Measurements from ENCODE around the gene PAK5. TPM values are rescaled to one million over a fixed set of nuclear protein-coding genes. Genes with fewer than 3 reads are reported as not detected.

Gene PAK5
- total RNA-seq, 1 experiment from 2014 or later = not detected

GRCh38 chr20:9647741-9648140 is 191.1 kb downstream of the PAK5 start:
- POLR2A ChIA-PET = no interaction called here
- no peak for DNase-seq (ENCODE audit: low read depth, low spot score)
- BruUV-seq (replicated peaks) = no TSS peak
- Histone ChIP-seq H3K9me3 (ENCODE audit: control insufficient read depth in 1 of 2, insufficient read depth in 1 of 2, low read depth in 1 of 2, low read length in 2 of 2) (no peaks in the 10 kb centered on the region), H3K9ac (ENCODE audit: low read length) (no peak overlapping the region), H3K4me1 (ENCODE audit: control insufficient read depth in 1 of 2, insufficient read depth in 2 of 2, low read length in 2 of 2) (no peaks in the 10 kb centered on the region), H3K27ac (ENCODE audit: low read depth, low read length) (no peak overlapping the region), H3K36me3 (ENCODE audit: control insufficient read depth in 1 of 2, insufficient read depth in 2 of 2, low read length in 2 of 2) (no peaks in the 10 kb centered on the region), H3K9me2 (ENCODE audit: insufficient read depth) (no peaks in the 10 kb centered on the region), H2AFZ (ENCODE audit: low read depth, low read length, poor library complexity, severe bottlenecking) (no peak overlapping the region), H3K4me3 (replicated peaks in 1 of 2; ENCODE audit: low read depth in 1 of 2, low read length in 2 of 2) (no peak overlapping the region), H3K4me2 (ENCODE audit: low read length) (no peak overlapping the region), H3K27me3 (ENCODE audit: insufficient read depth, low read length) (peaks cover 4% of the 10 kb centered on the region; the same call in 1 of the 2 replicates), H3K79me2 (ENCODE audit: insufficient read depth, low read length) (no peaks in the 10 kb centered on the region), H4K20me1 (ENCODE audit: insufficient read depth) (no peaks in the 10 kb centered on the region)
- RAD21 ChIA-PET (ENCODE audit: low non-redundant PET in 1 of 2, low total read pairs in 2 of 2, uncharacterized antibody in 2 of 2, unreplicated experiment in 2 of 2) = no interaction called here
- no peak for TF ChIP-seq EZH2phosphoT487 (IDR thresholded peaks at IDR 0.05; ENCODE audit: borderline replicate concordance)
- TF ChIP-seq TCF7L2 (IDR thresholded peaks at IDR 0.05; ENCODE audit: borderline replicate concordance, extremely low read depth, insufficient read depth, insufficient read length) = no peak
- no peak for TF ChIP-seq SIN3A (IDR thresholded peaks at IDR 0.05; ENCODE audit: low read depth)
- ATAC-seq = no peak
- CTCF ChIA-PET = no interaction called here
- intact Hi-C loops (cut with micrococcal nuclease) = no loop called here

DNA sequence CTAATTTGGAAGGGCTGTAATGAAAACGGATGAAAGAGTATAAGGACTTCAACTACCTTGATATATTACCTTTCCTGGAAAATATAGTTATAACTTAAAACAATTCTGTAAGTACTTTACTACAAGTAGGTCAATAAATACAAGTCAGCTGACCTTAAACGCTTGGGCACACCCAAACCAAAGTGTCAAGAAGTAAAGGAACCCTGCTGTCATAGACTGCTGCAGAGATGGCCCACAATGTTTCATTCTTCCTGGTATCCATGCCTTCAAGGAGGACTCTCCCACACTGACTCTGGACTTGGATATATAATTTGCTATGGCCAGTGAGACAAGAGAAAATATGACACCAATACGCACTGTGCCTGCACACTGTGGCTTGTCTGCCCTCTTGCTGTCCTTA is 192.5 kb downstream of the PAK5 start:
- Histone ChIP-seq H3K4me1 (ENCODE audit: control insufficient read depth in 1 of 2, insufficient read depth in 2 of 2, low read length in 2 of 2) (no peaks in the 10 kb centered on the region), H4K20me1 (ENCODE audit: insufficient read depth) (no peaks in the 10 kb centered on the region), H3K4me2 (ENCODE audit: low read length) (no peak overlapping the region), H3K9me3 (ENCODE audit: control insufficient read depth in 1 of 2, insufficient read depth in 1 of 2, low read depth in 1 of 2, low read length in 2 of 2) (no peaks in the 10 kb centered on the region), H3K4me3 (replicated peaks in 1 of 2; ENCODE audit: low read depth in 1 of 2, low read length in 2 of 2) (no peak overlapping the region), H2AFZ (ENCODE audit: low read depth, low read length, poor library complexity, severe bottlenecking) (no peak overlapping the region), H3K9ac (ENCODE audit: low read length) (no peak overlapping the region), H3K36me3 (ENCODE audit: control insufficient read depth in 1 of 2, insufficient read depth in 2 of 2, low read length in 2 of 2) (no peaks in the 10 kb centered on the region), H3K27me3 (ENCODE audit: insufficient read depth, low read length) (peaks cover 4% of the 10 kb centered on the region; the same call in 1 of the 2 replicates), H3K79me2 (ENCODE audit: insufficient read depth, low read length) (no peaks in the 10 kb centered on the region), H3K9me2 (ENCODE audit: insufficient read depth) (no peaks in the 10 kb centered on the region), H3K27ac (ENCODE audit: low read depth, low read length) (no peak overlapping the region)
- no peak for ATAC-seq
- POLR2A ChIA-PET = no interaction called here
- intact Hi-C loops (cut with micrococcal nuclease) = no loop called here
- CTCF ChIA-PET = no interaction called here
- no TSS peak for BruUV-seq (replicated peaks)
- DNase-seq (ENCODE audit: low read depth, low spot score) = no peak
- RAD21 ChIA-PET (ENCODE audit: low non-redundant PET in 1 of 2, low total read pairs in 2 of 2, uncharacterized antibody in 2 of 2, unreplicated experiment in 2 of 2) = no interaction called here
- TF ChIP-seq SRF (IDR thresholded peaks at IDR 0.05; ENCODE audit: low read depth) = no peak
- TF ChIP-seq RAD21 (IDR thresholded peaks at IDR 0.05; ENCODE audit: low read depth) = no peak
- TF ChIP-seq EZH2 (IDR thresholded peaks at IDR 0.05) = no peak
- TF ChIP-seq SP1 (IDR thresholded peaks at IDR 0.05; ENCODE audit: low read depth) = no peak
- TF ChIP-seq ATF3 (IDR thresholded peaks at IDR 0.05) = no peak
- TF ChIP-seq JUND (IDR thresholded peaks at IDR 0.05) = no peak
- TF ChIP-seq, protein P1, sequence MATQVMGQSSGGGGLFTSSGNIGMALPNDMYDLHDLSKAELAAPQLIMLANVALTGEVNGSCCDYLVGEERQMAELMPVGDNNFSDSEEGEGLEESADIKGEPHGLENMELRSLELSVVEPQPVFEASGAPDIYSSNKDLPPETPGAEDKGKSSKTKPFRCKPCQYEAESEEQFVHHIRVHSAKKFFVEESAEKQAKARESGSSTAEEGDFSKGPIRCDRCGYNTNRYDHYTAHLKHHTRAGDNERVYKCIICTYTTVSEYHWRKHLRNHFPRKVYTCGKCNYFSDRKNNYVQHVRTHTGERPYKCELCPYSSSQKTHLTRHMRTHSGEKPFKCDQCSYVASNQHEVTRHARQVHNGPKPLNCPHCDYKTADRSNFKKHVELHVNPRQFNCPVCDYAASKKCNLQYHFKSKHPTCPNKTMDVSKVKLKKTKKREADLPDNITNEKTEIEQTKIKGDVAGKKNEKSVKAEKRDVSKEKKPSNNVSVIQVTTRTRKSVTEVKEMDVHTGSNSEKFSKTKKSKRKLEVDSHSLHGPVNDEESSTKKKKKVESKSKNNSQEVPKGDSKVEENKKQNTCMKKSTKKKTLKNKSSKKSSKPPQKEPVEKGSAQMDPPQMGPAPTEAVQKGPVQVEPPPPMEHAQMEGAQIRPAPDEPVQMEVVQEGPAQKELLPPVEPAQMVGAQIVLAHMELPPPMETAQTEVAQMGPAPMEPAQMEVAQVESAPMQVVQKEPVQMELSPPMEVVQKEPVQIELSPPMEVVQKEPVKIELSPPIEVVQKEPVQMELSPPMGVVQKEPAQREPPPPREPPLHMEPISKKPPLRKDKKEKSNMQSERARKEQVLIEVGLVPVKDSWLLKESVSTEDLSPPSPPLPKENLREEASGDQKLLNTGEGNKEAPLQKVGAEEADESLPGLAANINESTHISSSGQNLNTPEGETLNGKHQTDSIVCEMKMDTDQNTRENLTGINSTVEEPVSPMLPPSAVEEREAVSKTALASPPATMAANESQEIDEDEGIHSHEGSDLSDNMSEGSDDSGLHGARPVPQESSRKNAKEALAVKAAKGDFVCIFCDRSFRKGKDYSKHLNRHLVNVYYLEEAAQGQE (IDR thresholded peaks at IDR 0.05; ENCODE audit: low read depth) = no peak
- no peak for TF ChIP-seq CEBPB (IDR thresholded peaks at IDR 0.05; ENCODE audit: low read depth)
- no peak for TF ChIP-seq ELF1 (IDR thresholded peaks at IDR 0.05; ENCODE audit: borderline replicate concordance, low read depth)
- no peak for TF ChIP-seq TCF7L2 (IDR thresholded peaks at IDR 0.05; ENCODE audit: borderline replicate concordance, extremely low read depth, insufficient read depth, insufficient read length)
- TF ChIP-seq SIN3A (IDR thresholded peaks at IDR 0.05; ENCODE audit: low read depth) = no peak
- TF ChIP-seq, protein P2, sequence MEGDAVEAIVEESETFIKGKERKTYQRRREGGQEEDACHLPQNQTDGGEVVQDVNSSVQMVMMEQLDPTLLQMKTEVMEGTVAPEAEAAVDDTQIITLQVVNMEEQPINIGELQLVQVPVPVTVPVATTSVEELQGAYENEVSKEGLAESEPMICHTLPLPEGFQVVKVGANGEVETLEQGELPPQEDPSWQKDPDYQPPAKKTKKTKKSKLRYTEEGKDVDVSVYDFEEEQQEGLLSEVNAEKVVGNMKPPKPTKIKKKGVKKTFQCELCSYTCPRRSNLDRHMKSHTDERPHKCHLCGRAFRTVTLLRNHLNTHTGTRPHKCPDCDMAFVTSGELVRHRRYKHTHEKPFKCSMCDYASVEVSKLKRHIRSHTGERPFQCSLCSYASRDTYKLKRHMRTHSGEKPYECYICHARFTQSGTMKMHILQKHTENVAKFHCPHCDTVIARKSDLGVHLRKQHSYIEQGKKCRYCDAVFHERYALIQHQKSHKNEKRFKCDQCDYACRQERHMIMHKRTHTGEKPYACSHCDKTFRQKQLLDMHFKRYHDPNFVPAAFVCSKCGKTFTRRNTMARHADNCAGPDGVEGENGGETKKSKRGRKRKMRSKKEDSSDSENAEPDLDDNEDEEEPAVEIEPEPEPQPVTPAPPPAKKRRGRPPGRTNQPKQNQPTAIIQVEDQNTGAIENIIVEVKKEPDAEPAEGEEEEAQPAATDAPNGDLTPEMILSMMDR (IDR thresholded peaks at IDR 0.05 in 2 of 3, conservative IDR thresholded peaks at IDR 0.05 in 1 of 3; ENCODE audit: borderline replicate concordance in 1 of 3, insufficient read depth in 1 of 3, low read depth in 2 of 3, low read length in 2 of 3) = no peak
- no peak for TF ChIP-seq ZNF274 (IDR thresholded peaks at IDR 0.05; ENCODE audit: low read depth, low read length)
- TF ChIP-seq FOSL1 (IDR thresholded peaks at IDR 0.05; ENCODE audit: low read depth) = no peak
- TF ChIP-seq CBX3 (IDR thresholded peaks at IDR 0.05; ENCODE audit: low read depth) = no peak
- TF ChIP-seq ZFX (IDR thresholded peaks at IDR 0.05) = no peak
- TF ChIP-seq POLR2A (IDR thresholded peaks at IDR 0.05; ENCODE audit: borderline replicate concordance, extremely low read depth, insufficient read depth, insufficient read length) = no peak
